Measurements from ENCODE around the gene RNFT2.

RNFT2 gene

GRCh38 chr12:116881325-116881876 is 143.3 kb downstream of the RNFT2 start, which contains the start of gene HRK:
Gene HRK, minus strand, starts transcription at chr12:116881441. Its CDS starts 134 bp downstream, at chr12:116881307.
- Histone ChIP-seq H3K9me3 (ENCODE audit: control insufficient read depth, insufficient read depth, low read length) (no peaks in the 10 kb centered on the region), H3K4me1 (ENCODE audit: control insufficient read depth, low read length) (peaks cover 63% of the 10 kb centered on the region), H3K9me2 (replicated peaks; ENCODE audit: control insufficient read depth, low read length) (no peaks in the 10 kb centered on the region), H3K4me3 (ENCODE audit: low read length) (peak within 1 kb of the TSS; percentile 99), H3K4me2 (ENCODE audit: low read length) (peak within 1 kb of the TSS; percentile 97), H3K27me3 (ENCODE audit: control insufficient read depth, low read length) (peaks cover 17% of the 10 kb centered on the region), H3K27ac (ENCODE audit: low read depth, low read length) (peak within 1 kb of the TSS; percentile 66), H3K36me3 (ENCODE audit: control insufficient read depth, low read length) (peaks cover 40% of the 10 kb centered on the region), H3F3A (ENCODE audit: control insufficient read depth, insufficient read depth) (peaks cover 20% of the 10 kb centered on the region), H4K20me1 (ENCODE audit: control insufficient read depth, insufficient read depth, low read depth, low read length) (peaks cover 9% of the 10 kb centered on the region), H3K79me2 (ENCODE audit: control insufficient read depth, low read length) (peaks cover 43% of the 10 kb centered on the region)
- no peak for TF ChIP-seq EZH2phosphoT487 (IDR thresholded peaks at IDR 0.05; ENCODE audit: borderline replicate concordance, low read length)
- TF ChIP-seq CTCF (IDR thresholded peaks at IDR 0.05; ENCODE audit: low read depth, low read length, poor library complexity, severe bottlenecking), result no peak

- Histone ChIP-seq H4K20me1 (ENCODE audit: control insufficient read depth, insufficient read depth, low read depth, low read length) (peaks cover 9% of the 10 kb centered on the region), H3K4me2 (ENCODE audit: low read length) (peak overlapping the region; percentile 89), H3K27me3 (ENCODE audit: control insufficient read depth, low read length) (peaks cover 17% of the 10 kb centered on the region), H3K9me2 (replicated peaks; ENCODE audit: control insufficient read depth, low read length) (no peaks in the 10 kb centered on the region), H3K9me3 (ENCODE audit: control insufficient read depth, insufficient read depth, low read length) (no peaks in the 10 kb centered on the region), H3K4me1 (ENCODE audit: control insufficient read depth, low read length) (peaks cover 60% of the 10 kb centered on the region), H3K4me3 (ENCODE audit: low read length) (peak overlapping the region; percentile 99), H3F3A (ENCODE audit: control insufficient read depth, insufficient read depth) (peaks cover 20% of the 10 kb centered on the region), H3K36me3 (ENCODE audit: control insufficient read depth, low read length) (peaks cover 35% of the 10 kb centered on the region), H3K79me2 (ENCODE audit: control insufficient read depth, low read length) (peaks cover 38% of the 10 kb centered on the region), H3K27ac (ENCODE audit: low read depth, low read length) (no peak overlapping the region)
- TF ChIP-seq EZH2phosphoT487 (IDR thresholded peaks at IDR 0.05; ENCODE audit: borderline replicate concordance, low read length) (no peak), CTCF (IDR thresholded peaks at IDR 0.05; ENCODE audit: low read depth, low read length, poor library complexity, severe bottlenecking) (no peak)
Observed at GRCh38 chr12:116881877-116882507, 143.9 kb downstream of the RNFT2 start.

GRCh38 chr12:116882742-116883141 is 144.6 kb downstream of the RNFT2 start:
- Histone ChIP-seq H3K4me3 (ENCODE audit: low read length) (peak overlapping the region; percentile 99; the same call in 1 of the 2 replicates), H3K27me3 (ENCODE audit: control insufficient read depth, low read length) (peaks cover 17% of the 10 kb centered on the region), H3K4me2 (ENCODE audit: low read length) (peak overlapping the region; percentile 89), H4K20me1 (ENCODE audit: control insufficient read depth, insufficient read depth, low read depth, low read length) (peaks cover 6% of the 10 kb centered on the region; the same call in 1 of the 2 replicates), H3K36me3 (ENCODE audit: control insufficient read depth, low read length) (peaks cover 28% of the 10 kb centered on the region), H3K27ac (ENCODE audit: low read depth, low read length) (no peak overlapping the region), H3F3A (ENCODE audit: control insufficient read depth, insufficient read depth) (peaks cover 20% of the 10 kb centered on the region), H3K4me1 (ENCODE audit: control insufficient read depth, low read length) (peaks cover 53% of the 10 kb centered on the region), H3K9me3 (ENCODE audit: control insufficient read depth, insufficient read depth, low read length) (no peaks in the 10 kb centered on the region), H3K79me2 (ENCODE audit: control insufficient read depth, low read length) (peaks cover 31% of the 10 kb centered on the region), H3K9me2 (replicated peaks; ENCODE audit: control insufficient read depth, low read length) (no peaks in the 10 kb centered on the region)
- TF ChIP-seq EZH2phosphoT487 (IDR thresholded peaks at IDR 0.05; ENCODE audit: borderline replicate concordance, low read length), result no peak
- no peak for TF ChIP-seq CTCF (IDR thresholded peaks at IDR 0.05; ENCODE audit: low read depth, low read length, poor library complexity, severe bottlenecking)

All from DOHH2 (cell line).